Stimulated activated CD4-positive, alpha-beta T cell treated with anti-CD3 and anti-CD28 coated beads, Interleukin-12 subunit alpha, Interleukin-12 subunit beta, amount 100 ng/mL, for 4 hours (primary cell): Measurements from ENCODE around the gene PVR.
"Not testable (repeated sequence)": the region's sequence is repeated elsewhere in the genome, so short reads cannot be mapped to it uniquely, and the experiment has no call there.

Source experiments
- DNase-seq: peaks from one replicate; pipeline ENCODE4 v3.0.0-alpha.2; 2020

Gene PVR

DNA sequence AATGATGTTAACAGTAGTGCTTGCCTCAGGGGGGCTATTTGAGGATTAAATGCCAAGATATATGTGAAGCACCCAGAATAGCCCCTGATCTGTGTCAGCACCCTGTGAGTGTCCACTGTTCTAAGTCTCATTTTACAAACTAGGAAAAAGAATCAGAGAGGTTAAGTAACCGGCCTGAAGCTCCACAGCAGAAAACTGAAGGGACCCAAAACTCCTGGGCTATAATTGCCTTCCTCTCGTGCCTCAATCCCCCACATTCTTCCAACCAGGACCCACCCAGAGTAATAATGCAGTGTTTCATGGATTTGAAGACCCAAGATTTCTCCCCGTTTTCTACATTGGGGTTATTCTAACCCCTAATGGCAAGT is 2.3 kb downstream of the PVR start:
- DNase-seq = no peak

DNA sequence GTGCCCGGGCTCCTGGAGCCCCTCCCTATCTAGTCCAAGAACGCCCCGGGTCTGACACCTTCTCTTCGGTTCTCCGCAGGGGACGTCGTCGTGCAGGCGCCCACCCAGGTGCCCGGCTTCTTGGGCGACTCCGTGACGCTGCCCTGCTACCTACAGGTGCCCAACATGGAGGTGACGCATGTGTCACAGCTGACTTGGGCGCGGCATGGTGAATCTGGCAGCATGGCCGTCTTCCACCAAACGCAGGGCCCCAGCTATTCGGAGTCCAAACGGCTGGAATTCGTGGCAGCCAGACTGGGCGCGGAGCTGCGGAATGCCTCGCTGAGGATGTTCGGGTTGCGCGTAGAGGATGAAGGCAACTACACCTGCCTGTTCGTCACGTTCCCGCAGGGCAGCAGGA is 3.4 kb downstream of the PVR start:
- no peak for DNase-seq

- DNase-seq = no peak
Measured at GRCh38 chr19:44648631-44649251, 5.0 kb downstream of the PVR start.

DNA sequence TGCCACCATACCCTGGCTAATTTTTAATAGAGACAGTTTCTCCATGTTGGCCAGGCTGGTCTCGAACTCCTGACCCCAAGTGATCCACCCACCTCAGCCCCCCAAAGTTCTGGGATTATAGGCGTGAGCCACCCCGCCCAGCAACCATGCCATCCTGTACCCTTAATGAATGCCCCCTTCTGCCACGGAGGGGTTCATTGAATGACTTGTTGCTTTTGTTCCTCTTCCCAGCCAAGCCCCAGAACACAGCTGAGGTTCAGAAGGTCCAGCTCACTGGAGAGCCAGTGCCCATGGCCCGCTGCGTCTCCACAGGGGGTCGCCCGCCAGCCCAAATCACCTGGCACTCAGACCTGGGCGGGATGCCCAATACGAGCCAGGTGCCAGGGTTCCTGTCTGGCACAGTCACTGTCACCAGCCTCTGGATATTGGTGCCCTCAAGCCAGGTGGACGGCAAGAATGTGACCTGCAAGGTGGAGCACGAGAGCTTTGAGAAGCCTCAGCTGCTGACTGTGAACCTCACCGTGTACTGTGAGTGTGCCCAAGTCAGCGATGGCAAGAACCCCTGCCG is 6.0 kb downstream of the PVR start:
- no peak for DNase-seq

DNA sequence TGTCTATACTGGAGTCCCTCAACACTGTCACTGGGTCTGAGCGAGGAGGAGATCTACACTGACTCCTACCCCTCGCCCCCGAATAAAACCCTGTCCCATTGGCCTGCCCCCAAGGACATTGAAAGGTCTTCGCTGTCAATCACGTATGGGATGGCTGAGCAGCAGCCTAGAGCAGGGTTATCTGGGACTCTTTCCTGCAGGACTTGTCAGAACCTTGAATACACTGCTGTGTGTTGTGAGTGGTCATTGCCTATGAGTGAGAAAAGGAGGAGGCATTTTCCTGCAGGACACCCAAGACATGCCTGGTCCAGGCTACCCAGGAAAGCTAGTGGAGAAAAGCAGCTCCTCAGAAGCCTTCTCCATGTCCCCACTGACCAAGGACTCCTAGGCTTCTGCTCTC is 9.6 kb downstream of the PVR start:
- no peak for DNase-seq

DNA sequence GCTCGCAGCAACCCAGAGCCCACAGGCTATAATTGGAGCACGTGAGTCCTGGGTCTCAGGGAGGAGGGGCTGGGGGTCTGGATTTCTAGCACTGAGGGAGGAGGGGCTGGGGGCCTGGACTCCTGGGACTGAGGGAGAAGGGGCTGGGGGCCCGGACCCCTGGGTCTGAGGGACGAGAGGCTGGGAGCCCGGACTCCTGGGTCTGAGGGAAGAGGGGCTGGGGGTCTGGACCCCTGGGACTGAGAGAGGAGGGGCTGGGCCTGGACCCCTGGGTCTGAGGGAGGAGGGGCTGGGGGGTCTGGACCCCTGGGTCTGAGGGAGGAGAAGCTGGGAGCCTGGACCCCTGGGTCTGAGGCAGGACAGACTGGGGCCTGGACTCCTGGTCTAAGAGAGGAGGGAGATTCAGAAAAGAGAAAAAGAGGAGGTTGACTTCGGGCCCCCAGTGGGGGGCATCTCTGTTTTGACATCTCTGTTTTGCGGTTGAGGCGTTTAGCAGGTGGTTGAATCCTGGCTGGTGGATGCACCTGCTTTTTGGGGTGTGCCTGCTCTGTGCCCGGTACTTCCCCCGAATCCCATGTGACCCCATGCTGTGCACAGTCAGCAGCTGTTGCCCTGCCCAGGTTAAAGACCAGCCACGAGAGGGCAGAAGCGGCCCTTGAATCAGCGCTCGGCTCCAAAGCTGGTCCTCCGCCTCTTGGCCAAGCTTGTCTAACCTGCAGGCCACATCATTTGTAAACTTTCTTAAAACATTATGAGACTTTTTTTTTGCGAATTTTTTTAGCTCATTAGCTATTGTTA is 10.5 kb downstream of the PVR start:
- DNase-seq = peak; percentile 62

DNA sequence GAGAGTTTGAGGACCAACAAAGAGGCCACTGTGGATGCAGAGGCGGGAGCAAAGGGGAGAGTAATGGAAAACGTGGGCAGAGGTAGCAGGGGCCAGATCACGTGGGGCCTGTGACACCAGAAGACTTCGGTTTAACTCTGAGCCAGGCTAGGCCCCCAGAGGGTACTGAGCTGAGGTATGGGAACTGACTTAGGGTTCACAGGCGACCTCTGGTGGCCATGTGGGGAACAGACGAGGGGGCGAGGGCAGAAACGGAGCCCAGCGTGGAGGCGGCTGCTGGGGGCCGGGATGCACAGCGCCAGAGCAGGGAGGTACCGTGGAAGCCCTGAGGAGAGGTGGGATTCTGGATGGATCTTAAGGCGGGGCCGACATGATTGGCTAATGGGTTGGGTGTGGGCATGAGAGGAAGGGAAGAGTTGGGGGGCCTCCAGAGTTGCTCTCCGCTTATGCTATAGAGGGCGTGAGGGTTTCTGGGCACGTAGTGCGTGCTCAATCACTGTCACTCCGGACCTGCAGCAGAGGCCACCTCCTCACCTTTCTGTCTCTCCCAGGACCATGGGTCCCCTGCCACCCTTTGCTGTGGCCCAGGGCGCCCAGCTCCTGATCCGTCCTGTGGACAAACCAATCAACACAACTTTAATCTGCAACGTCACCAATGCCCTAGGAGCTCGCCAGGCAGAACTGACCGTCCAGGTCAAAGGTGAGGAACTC is 13.7 kb downstream of the PVR start:
- peak; percentile 70 for DNase-seq

- no peak for DNase-seq
Measured at GRCh38 chr19:44658069-44658733, 14.5 kb downstream of the PVR start.

DNA sequence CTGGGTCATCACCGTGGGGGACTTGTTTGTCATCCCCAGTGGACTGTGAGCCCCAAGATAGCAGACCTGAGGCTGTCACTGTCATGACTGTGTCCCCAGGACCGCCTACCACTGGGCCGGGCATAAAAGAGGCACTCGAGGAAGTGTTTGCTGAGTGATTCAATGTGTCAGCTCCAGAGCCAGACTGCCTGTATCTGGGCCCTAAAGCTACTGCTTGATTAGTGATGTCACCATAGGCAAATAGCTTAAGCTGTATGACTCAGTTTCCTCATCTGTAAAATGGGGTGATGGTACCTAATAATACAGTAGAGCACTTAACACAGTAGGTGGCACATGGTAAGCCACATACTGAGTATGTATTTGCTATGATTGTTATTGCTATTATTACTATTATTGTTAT is 16.4 kb downstream of the PVR start:
- DNase-seq = no peak

DNA sequence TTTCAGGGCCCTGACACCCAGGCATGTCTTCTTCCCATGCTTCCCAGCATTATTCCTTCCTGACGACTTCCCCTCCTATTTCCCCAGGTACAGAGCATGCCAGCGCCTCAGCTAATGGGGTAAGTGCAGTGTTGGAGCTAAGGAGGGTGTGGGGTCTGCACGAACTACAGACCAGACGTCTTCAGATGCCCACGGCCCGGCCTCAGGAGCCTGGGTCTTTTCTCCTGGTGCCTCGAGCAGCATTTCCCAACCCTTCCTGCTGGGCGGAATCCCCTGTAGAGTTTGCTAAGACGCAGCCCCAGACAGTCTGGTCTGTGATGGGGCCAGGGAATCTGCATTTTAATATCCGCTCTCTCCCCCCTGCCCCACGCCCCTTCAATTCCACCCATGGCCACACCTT is 17.5 kb downstream of the PVR start:
- no peak for DNase-seq

DNA sequence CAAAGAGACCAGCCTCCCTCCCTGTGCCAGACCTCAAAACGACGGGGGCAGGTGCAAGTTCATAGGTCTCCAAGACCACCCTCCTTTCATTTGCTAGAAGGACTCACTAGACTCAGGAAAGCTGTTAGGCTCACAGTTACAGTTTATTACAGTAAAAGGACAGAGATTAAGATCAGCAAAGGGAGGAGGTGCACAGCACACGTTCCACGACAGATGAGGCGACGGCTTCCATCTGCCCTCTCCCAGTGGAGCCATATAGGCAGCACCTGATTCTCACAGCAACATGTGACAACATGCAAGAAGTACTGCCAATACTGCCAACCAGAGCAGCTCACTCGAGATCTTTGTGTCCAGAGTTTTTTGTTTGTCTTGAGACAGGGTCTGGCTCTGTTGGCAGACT is 18.2 kb downstream of the PVR start:
- DNase-seq = no peak

GRCh38 chr19:44662691-44663385 is 19.1 kb downstream of the PVR start:
- no peak for DNase-seq

GRCh38 chr19:44663996-44664395 is 20.3 kb downstream of the PVR start:
- DNase-seq = no peak

DNA sequence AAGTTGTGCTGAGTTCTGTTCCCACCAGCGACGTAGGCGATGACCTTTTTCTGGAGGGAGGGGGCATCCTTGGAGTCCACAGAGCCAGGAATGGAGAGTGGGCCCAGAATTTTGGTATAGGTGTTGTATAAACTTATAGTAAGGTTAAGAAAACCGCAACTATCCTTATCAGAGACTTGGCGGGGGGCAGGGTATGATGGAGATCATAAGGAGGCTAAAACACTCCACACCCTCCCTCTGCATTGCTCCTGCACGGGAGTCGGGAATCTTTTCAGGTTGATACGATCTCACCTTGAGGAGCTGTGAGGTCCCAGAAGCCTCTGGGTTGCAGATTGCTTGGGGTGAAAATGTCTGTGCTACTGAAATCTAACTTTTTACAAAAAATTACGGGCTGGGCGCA is 21.3 kb downstream of the PVR start:
- no peak for DNase-seq

GRCh38 chr19:44666852-44667556 is 23.3 kb downstream of the PVR start:
- no peak for DNase-seq

- DNase-seq = no peak
Measured at GRCh38 chr19:44668985-44669764, 25.5 kb downstream of the PVR start.

GRCh38 chr19:44670027-44670426 is 26.3 kb downstream of the PVR start:
- DNase-seq = not testable (repeated sequence)

DNA sequence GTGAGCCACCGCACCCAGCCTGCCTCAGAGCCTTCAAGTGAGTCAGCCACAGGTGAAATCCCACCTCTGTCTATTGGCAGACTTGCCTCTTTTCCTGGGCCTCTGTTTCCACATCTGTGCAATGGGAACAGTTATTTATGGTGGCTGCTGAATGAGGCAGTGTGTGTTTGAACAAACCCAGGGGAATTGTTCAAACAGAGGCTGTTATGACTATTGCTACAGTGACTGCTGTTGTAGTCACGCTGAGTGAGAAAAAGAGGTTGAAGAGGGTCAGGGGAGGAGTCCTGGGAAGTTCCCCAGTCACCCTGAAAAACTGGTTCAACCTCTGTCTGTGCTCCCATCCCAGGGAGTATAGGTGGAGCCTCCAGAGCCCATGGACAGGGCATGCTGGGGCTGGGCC is 27.7 kb downstream of the PVR start, which contains the start of gene CEACAM19:
TSS of gene CEACAM19 (plus strand) at position 83 of the 400 bp plus-strand sequence. CDS start 450 bp downstream, outside the sequence.
- DNase-seq = no peak

DNA sequence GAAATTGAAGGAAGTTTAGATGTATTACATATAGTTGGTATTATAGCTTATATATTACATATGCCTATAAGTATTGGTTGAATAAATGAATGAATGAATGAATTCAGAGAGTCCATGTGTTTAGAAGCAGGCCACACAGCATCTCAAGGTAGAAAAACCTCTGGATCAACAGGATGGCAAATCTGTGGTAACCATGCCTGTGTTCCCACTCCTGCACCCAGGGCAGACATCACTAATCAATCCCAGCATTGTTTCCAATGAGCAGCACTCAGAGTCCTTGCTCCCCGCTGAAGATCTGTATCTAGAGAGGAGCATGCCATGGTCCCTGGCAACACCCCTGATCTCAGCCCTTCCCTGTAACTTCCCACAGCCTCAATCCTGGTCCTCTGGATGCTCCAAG is 28.5 kb downstream of the PVR start:
- DNase-seq = no peak

DNA sequence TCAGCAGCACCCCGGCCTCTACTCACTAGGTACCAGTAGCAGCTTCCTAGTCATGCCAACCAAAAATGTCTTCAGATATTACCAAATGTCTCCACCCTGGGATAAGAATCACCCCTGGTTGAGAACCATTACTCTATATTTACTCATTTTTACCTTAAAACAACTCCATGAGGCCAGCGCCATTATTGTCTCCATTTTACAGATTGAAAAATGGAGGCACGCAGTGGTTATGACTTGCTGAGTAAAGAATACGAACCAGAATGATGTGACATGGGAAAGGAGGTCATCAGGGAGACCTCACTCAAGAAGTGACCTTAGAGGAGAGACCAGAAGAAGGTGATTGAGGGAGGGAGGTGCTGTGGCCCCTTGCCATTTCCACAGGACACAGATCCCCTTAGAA is 29.8 kb downstream of the PVR start:
- no peak for DNase-seq

GRCh38 chr19:44675521-44675920 is 31.8 kb downstream of the PVR start:
- DNase-seq = no peak
